ENCODE measurements around the gene GTSE1. TPM values are rescaled to one million over a fixed set of nuclear protein-coding genes. Genes with fewer than 3 reads are reported as not detected.
A peak's percentile ranks its signal among the peaks of the same experiment; 100 is the strongest.

Gene GTSE1
- total and polyA plus RNA-seq, 2 donors (not counting 1 experiment from before 2014, with no cell fraction given), result 0.17 to 0.39 TPM

DNA sequence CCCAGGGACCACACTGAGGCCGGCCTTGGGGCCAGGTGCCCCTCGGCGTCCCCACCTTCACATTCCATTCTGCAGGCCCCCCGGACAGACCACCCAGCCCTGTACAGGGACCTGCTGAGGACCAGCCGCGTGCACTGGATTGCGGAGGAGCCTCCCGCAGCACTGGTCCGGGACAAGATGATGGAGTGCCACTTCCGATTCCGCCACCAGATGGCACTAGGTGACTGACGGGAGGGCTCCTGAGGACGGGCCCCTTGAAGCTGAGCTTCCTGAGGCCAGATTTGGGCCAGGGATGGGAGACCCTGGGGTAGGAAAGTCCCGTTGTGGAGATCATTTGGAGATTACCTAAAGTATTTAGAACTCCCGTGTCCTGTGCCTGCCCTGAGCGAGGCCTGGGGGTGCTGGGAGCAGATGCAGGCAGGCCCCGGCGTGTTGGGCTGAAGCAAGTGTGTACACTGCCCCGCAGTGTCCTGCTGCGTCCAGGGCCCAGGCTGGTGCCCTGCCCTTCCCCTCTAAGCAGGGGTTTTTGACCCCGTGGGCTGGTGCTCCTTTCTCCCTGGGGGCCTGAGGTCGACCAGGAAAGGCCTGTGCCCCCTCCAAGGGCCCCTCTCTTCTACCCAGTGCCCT is 58.8 kb downstream of the GTSE1 start:
- H3K27ac Mint-ChIP-seq, result peak overlapping the region; percentile 65
- 62% methylated on average over 18 of the region's 22 CpGs for WGBS (ENCODE audit: insufficient coverage)

More for the DNA sequence above, 58.8 kb downstream of the GTSE1 start:
- Histone ChIP-seq H4K20me1 (ENCODE audit: control insufficient read depth, insufficient read depth, low read length, poor library complexity, severe bottlenecking) (peaks cover 55% of the 10 kb centered on the region), H3K4me2 (replicated peaks; ENCODE audit: low read depth, low read length, poor library complexity, severe bottlenecking) (no peak overlapping the region), H3K36me3 (replicated peaks in 1 of 2; ENCODE audit: control extremely low read depth in 1 of 2, control insufficient read depth in 1 of 2, extremely low read depth in 1 of 2, insufficient read depth in 2 of 2, low read length in 1 of 2) (peaks cover 3 to 69% of the 10 kb centered on the region in 2 experiments), H3K9me3 (ENCODE audit: control extremely low read depth in 1 of 3, control insufficient read depth in 2 of 3, insufficient read depth in 1 of 3, low read length in 2 of 3) (no peaks in the 10 kb centered on the region), H3K4me1 (ENCODE audit: control insufficient read depth in 2 of 2, insufficient read depth in 2 of 2, low read length in 2 of 2) (peaks cover 0 to 30% of the 10 kb centered on the region in 2 donors), H2AFZ (ENCODE audit: insufficient read depth, low read depth, low read length, poor library complexity, severe bottlenecking) (no peak overlapping the region), H3K27me3 (replicated peaks in 1 of 4; ENCODE audit: control extremely low read depth in 1 of 4, control insufficient read depth in 3 of 4, insufficient read depth in 4 of 4, low read length in 3 of 4) (no peaks in the 10 kb centered on the region), H3K27ac (ENCODE audit: low read length in 2 of 2) (no peak overlapping the region), H3K79me2 (ENCODE audit: control insufficient read depth, insufficient read depth, low read length) (no peaks in the 10 kb centered on the region), H3K4me3 (ENCODE audit: control extremely low read depth in 1 of 5, extremely low read depth in 1 of 5, insufficient read depth in 1 of 5, low read depth in 2 of 5, low read length in 4 of 5) (no peak overlapping the region), H3K9ac (ENCODE audit: low read length) (no peak overlapping the region)
- intact Hi-C loops (cut with micrococcal nuclease), result loop anchor here (1.0 to 10.0 kb wide), 2 partner anchors 187 to 329 kb away; no protein-coding TSS in a partner anchor
- Mint-ChIP-seq H3K4me1 (peaks cover 10% of the 10 kb centered on the region), H3K9me3 (ENCODE audit: insufficient read depth) (no peaks in the 10 kb centered on the region), H3K27me3 (no peaks in the 10 kb centered on the region), H3K4me3 (no peak overlapping the region)
- POLR2A ChIA-PET, result interaction anchor here (0.9 kb wide), 1 partner anchor 186 kb away, joined by 3 read pairs; no protein-coding TSS in a partner anchor
- TF ChIP-seq, protein P1, sequence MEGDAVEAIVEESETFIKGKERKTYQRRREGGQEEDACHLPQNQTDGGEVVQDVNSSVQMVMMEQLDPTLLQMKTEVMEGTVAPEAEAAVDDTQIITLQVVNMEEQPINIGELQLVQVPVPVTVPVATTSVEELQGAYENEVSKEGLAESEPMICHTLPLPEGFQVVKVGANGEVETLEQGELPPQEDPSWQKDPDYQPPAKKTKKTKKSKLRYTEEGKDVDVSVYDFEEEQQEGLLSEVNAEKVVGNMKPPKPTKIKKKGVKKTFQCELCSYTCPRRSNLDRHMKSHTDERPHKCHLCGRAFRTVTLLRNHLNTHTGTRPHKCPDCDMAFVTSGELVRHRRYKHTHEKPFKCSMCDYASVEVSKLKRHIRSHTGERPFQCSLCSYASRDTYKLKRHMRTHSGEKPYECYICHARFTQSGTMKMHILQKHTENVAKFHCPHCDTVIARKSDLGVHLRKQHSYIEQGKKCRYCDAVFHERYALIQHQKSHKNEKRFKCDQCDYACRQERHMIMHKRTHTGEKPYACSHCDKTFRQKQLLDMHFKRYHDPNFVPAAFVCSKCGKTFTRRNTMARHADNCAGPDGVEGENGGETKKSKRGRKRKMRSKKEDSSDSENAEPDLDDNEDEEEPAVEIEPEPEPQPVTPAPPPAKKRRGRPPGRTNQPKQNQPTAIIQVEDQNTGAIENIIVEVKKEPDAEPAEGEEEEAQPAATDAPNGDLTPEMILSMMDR (IDR thresholded peaks at IDR 0.05), result peak; percentile 87
- no peak for TF ChIP-seq EZH2 (IDR thresholded peaks at IDR 0.05; ENCODE audit: borderline replicate concordance, insufficient read depth, low read depth, low read length, poor library complexity, severe bottlenecking)
- CTCF ChIA-PET, result interaction anchor here (0.6 to 7.6 kb wide), 5 partner anchors 12 to 448 kb away, joined by 3 to 56 read pairs (median 5); no protein-coding TSS in a partner anchor
- DNase-seq, result peak; percentile 81
- ATAC-seq (ENCODE audit: low read depth), result peak; percentile 48

Data from B cell (primary cell).